Naive thymus-derived CD4-positive, alpha-beta T cell (primary cell): Measurements from ENCODE around the gene MEIOB. TPM values are rescaled to one million over a fixed set of nuclear protein-coding genes. Genes with fewer than 3 reads are reported as not detected.

ENCODE experiments used
- ATAC-seq: fragments of 150-1000 bp; cut with Tn5 transposase; 2 replicates; pipeline ENCODE4 v1.10.0; 2021; ENCODE audit warnings: mild to moderate bottlenecking, moderate library complexity
- CTCF ChIA-PET: fragments of 350-600 bp; sonication (Branson Sonifier 250); formaldehyde crosslinking; loops from one replicate; lab custom pipeline; 2021; ENCODE audit warnings: antibody characterized with exemption; lab: Charles Lee
- POLR2A ChIA-PET: fragments of 350-600 bp; sonication (Branson Sonifier 250); formaldehyde crosslinking; loops from one replicate; lab custom pipeline; 2021; ENCODE audit warnings: antibody characterized with exemption, inconsistent platforms; lab: Charles Lee
- DNase-seq, 9 donors: peaks; one replicate each; pipeline versions ENCODE4 v3.0.0 to v3.0.0-alpha.2; 2020 to 2022; ENCODE audit warnings: mixed read lengths in 1 of 9
- H3K27ac ChIP-seq: one replicate; pipeline ENCODE4 v1.7.0; 2013; ENCODE audit warnings: mild to moderate bottlenecking, low read depth, low read length, moderate library complexity
- H3K27me3 ChIP-seq, 2 donors: one replicate each; pipeline ENCODE4 v1.7.0; 2013; ENCODE audit warnings: low read length in 2 of 2, mild to moderate bottlenecking in 2 of 2, moderate library complexity in 2 of 2; ENCODE audit not compliant: control insufficient read depth in 2 of 2, insufficient read depth in 2 of 2
- H3K36me3 ChIP-seq, 3 experiments: 1 replicate in 2 of 3; 2 replicates in 1 of 3; pipeline ENCODE4 v1.7.0; 2013; ENCODE audit warnings: low read length in 3 of 3, mild to moderate bottlenecking in 3 of 3, moderate library complexity in 1 of 3; ENCODE audit not compliant: insufficient read depth in 3 of 3, control insufficient read depth in 2 of 3
- H3K4me1 ChIP-seq, 2 donors: one replicate each; pipeline ENCODE4 v1.7.0; 2013; ENCODE audit warnings: low read length in 2 of 2, mild to moderate bottlenecking in 2 of 2, moderate library complexity in 1 of 2; ENCODE audit not compliant: control insufficient read depth in 2 of 2, insufficient read depth in 2 of 2
- H3K4me3 ChIP-seq: 2 replicates; pipeline ENCODE4 v1.7.0; 2013; ENCODE audit warnings: mild to moderate bottlenecking, low read length
- H3K9me3 ChIP-seq, 3 experiments: 1 replicate in 2 of 3; 2 replicates in 1 of 3; pipeline ENCODE4 v1.7.0; 2013; ENCODE audit warnings: low read length in 3 of 3; ENCODE audit not compliant: control insufficient read depth in 2 of 3
- H3K27ac Mint-ChIP-seq, 9 donors: one replicate each; pipeline ENCODE4 v1.8.0; 2020 to 2022; ENCODE audit warnings: mixed read lengths in 9 of 9, mild to moderate bottlenecking in 8 of 9, moderate library complexity in 5 of 9, inconsistent platforms in 2 of 9
- H3K27me3 Mint-ChIP-seq, 5 donors: one replicate each; pipeline ENCODE4 v1.8.0; 2021 to 2022; ENCODE audit warnings: mixed read lengths in 5 of 5, mild to moderate bottlenecking in 1 of 5
- H3K36me3 Mint-ChIP-seq, 5 donors: one replicate each; pipeline ENCODE4 v1.8.0; 2020 to 2022; ENCODE audit warnings: mixed read lengths in 5 of 5, mild to moderate bottlenecking in 3 of 5, inconsistent platforms in 1 of 5
- H3K4me1 Mint-ChIP-seq, 7 donors: one replicate each; pipeline ENCODE4 v1.8.0; 2020 to 2022; ENCODE audit warnings: mixed read lengths in 7 of 7, mild to moderate bottlenecking in 3 of 7, inconsistent platforms in 1 of 7
- H3K4me3 Mint-ChIP-seq, 10 donors: one replicate each; pipeline ENCODE4 v1.8.0; 2020 to 2022; ENCODE audit warnings: mild to moderate bottlenecking in 10 of 10, mixed read lengths in 10 of 10, moderate library complexity in 6 of 10, inconsistent platforms in 2 of 10
- H3K9me3 Mint-ChIP-seq, 11 donors: one replicate each; pipeline ENCODE4 v1.8.0; 2020 to 2022; ENCODE audit warnings: mixed read lengths in 11 of 11, mild to moderate bottlenecking in 4 of 11, inconsistent platforms in 1 of 11, moderate library complexity in 1 of 11
- intact Hi-C, 2 donors: fragments of 100-400 bp; cut with micrococcal nuclease; formaldehyde crosslinking; loops; one replicate each; pipeline ENCODE4 v1.15.1; 2023
- polyA plus RNA-seq, 2 donors: library from polyadenylated mRNA; unstranded; fragments of 300-500 nt; fragmentation: Illumina TruSeq; gene quantifications; one replicate each; pipeline ENCODE4 v1.2.3, GENCODE V29; 2021
- total RNA-seq, 6 experiments: library from RNA in 5 of 6; stranded (reverse) in 5 of 6; gene quantifications; 1 replicate in 5 of 6; 2 replicates in 1 of 6; pipeline ENCODE4 v1.2.3 and lab custom pipeline; 2021 to 2026

MEIOB gene
- total and polyA plus RNA-seq, 7 experiments from 2014 or later: not detected

- Histone ChIP-seq H3K9me3 (no peaks in the 10 kb centered on the region), H3K27ac (no peak overlapping the region), H3K4me1 (peaks cover 0 to 18% of the 10 kb centered on the region in 2 donors), H3K36me3 (no peaks in the 10 kb centered on the region), H3K4me3 (no peak overlapping the region), H3K27me3 (no peaks in the 10 kb centered on the region)
- ATAC-seq: no peak
- no peaks in the 10 kb centered on the region for H3K36me3 Mint-ChIP-seq
- CTCF ChIA-PET: interaction anchor here (0.5 kb wide), 1 partner anchor 84 kb away, joined by 3 read pairs; no protein-coding TSS in a partner anchor
- no peaks in the 10 kb centered on the region for H3K9me3 Mint-ChIP-seq
- intact Hi-C loops: no loop called here
- peak overlapping the region in 6 of 9 donors; percentile 14 to 93 (median 47) for H3K27ac Mint-ChIP-seq
- H3K27me3 Mint-ChIP-seq: peaks cover 4 to 40% (median 5%) of the 10 kb centered on the region in 5 donors
- H3K4me3 Mint-ChIP-seq: no peak overlapping the region
- POLR2A ChIA-PET: interaction anchor here (0.8 kb wide), 1 partner anchor 31 kb away, joined by 4 read pairs; the partner anchor contains the start of genes FAHD1 and HAGH
- no peak for DNase-seq
- peaks cover 9 to 35% (median 31%) of the 10 kb centered on the region in 7 donors for H3K4me1 Mint-ChIP-seq
Observed at GRCh38 chr16:1858189-1858865, 13.6 kb downstream of the MEIOB start.

- POLR2A ChIA-PET: interaction anchor here (1.1 kb wide), 1 partner anchor 8 kb away, joined by 3 read pairs; no protein-coding TSS in a partner anchor
- Mint-ChIP-seq H3K4me3 (peak overlapping the region in 1 of 10 donors; percentile 50), H3K4me1 (peaks cover 9 to 35% (median 31%) of the 10 kb centered on the region in 7 donors), H3K27ac (peak overlapping the region in 7 of 9 donors; percentile 20 to 88 (median 79)), H3K36me3 (no peaks in the 10 kb centered on the region), H3K9me3 (no peaks in the 10 kb centered on the region), H3K27me3 (peaks cover 4 to 40% (median 5%) of the 10 kb centered on the region in 5 donors)
- no peak overlapping the region for H3K27ac ChIP-seq
- H3K9me3 ChIP-seq: no peaks in the 10 kb centered on the region
- DNase-seq: no peak
- intact Hi-C loops: no loop called here
- no peaks in the 10 kb centered on the region for H3K36me3 ChIP-seq
- ATAC-seq: no peak
- CTCF ChIA-PET: no interaction called here
- no peaks in the 10 kb centered on the region for H3K27me3 ChIP-seq
- H3K4me1 ChIP-seq: peaks cover 0 to 18% of the 10 kb centered on the region in 2 donors
- no peak overlapping the region for H3K4me3 ChIP-seq
Observed at GRCh38 chr16:1857433-1858097, 14.4 kb downstream of the MEIOB start.

GRCh38 chr16:1851793-1852192 is 20.2 kb downstream of the MEIOB start:
- ATAC-seq (no peak), DNase-seq (no peak)
- CTCF ChIA-PET: no interaction called here
- H3K4me3 Mint-ChIP-seq: no peak overlapping the region
- no peaks in the 10 kb centered on the region for H3K9me3 Mint-ChIP-seq
- Histone ChIP-seq H3K27me3 (no peaks in the 10 kb centered on the region), H3K9me3 (no peaks in the 10 kb centered on the region), H3K4me1 (peaks cover 0 to 18% of the 10 kb centered on the region in 2 donors), H3K36me3 (no peaks in the 10 kb centered on the region), H3K4me3 (no peak overlapping the region), H3K27ac (no peak overlapping the region)
- intact Hi-C loops: no loop called here
- H3K27me3 Mint-ChIP-seq: no peaks in the 10 kb centered on the region
- H3K36me3 Mint-ChIP-seq: no peaks in the 10 kb centered on the region
- no peak overlapping the region for H3K27ac Mint-ChIP-seq
- H3K4me1 Mint-ChIP-seq: peaks cover 8 to 22% (median 20%) of the 10 kb centered on the region in 7 donors
- POLR2A ChIA-PET: interaction anchor here (1.0 kb wide), 1 partner anchor 25 kb away, joined by 4 read pairs; the partner anchor contains the start of genes FAHD1 and HAGH

GRCh38 chr16:1850981-1851380 is 21.0 kb downstream of the MEIOB start:
- H3K4me3 ChIP-seq: no peak overlapping the region
- Mint-ChIP-seq H3K4me3 (no peak overlapping the region), H3K27me3 (peaks cover 0 to 6% (median 3%) of the 10 kb centered on the region in 5 donors), H3K36me3 (no peaks in the 10 kb centered on the region), H3K9me3 (no peaks in the 10 kb centered on the region), H3K27ac (peak overlapping the region in 1 of 9 donors; percentile 61), H3K4me1 (peaks cover 8 to 22% (median 19%) of the 10 kb centered on the region in 7 donors)
- intact Hi-C loops: no loop called here
- DNase-seq: no peak
- ChIA-PET CTCF (no interaction called here), POLR2A (interaction anchor here (1.0 kb wide), 1 partner anchor 24 kb away, joined by 4 read pairs; the partner anchor contains the start of genes FAHD1 and HAGH)
- H3K36me3 ChIP-seq: no peaks in the 10 kb centered on the region
- no peaks in the 10 kb centered on the region for H3K9me3 ChIP-seq
- ATAC-seq: no peak
- peaks cover 0 to 17% of the 10 kb centered on the region in 2 donors for H3K4me1 ChIP-seq
- H3K27me3 ChIP-seq: no peaks in the 10 kb centered on the region
- no peak overlapping the region for H3K27ac ChIP-seq

GRCh38 chr16:1846416-1846815 is 25.5 kb downstream of the MEIOB start:
- intact Hi-C loops: no loop called here
- Mint-ChIP-seq H3K4me3 (no peak overlapping the region), H3K27me3 (peaks cover 0 to 9% (median 4%) of the 10 kb centered on the region in 5 donors), H3K36me3 (no peaks in the 10 kb centered on the region), H3K9me3 (no peaks in the 10 kb centered on the region), H3K27ac (no peak overlapping the region), H3K4me1 (no peaks in the 10 kb centered on the region)
- ChIA-PET CTCF (interaction anchor here (0.7 kb wide), 1 partner anchor 483 kb away, joined by 3 read pairs; no protein-coding TSS in a partner anchor), POLR2A (no interaction called here)
- no peaks in the 10 kb centered on the region for H3K27me3 ChIP-seq
- DNase-seq (no peak), ATAC-seq (no peak)
- no peak overlapping the region for H3K27ac ChIP-seq
- H3K9me3 ChIP-seq: no peaks in the 10 kb centered on the region
- no peaks in the 10 kb centered on the region for H3K4me1 ChIP-seq
- no peak overlapping the region for H3K4me3 ChIP-seq
- H3K36me3 ChIP-seq: no peaks in the 10 kb centered on the region

GRCh38 chr16:1845985-1846384 is 26.0 kb downstream of the MEIOB start:
- Histone ChIP-seq H3K27me3 (no peaks in the 10 kb centered on the region), H3K4me1 (no peaks in the 10 kb centered on the region), H3K36me3 (no peaks in the 10 kb centered on the region), H3K4me3 (no peak overlapping the region), H3K9me3 (no peaks in the 10 kb centered on the region), H3K27ac (no peak overlapping the region)
- Mint-ChIP-seq H3K9me3 (no peaks in the 10 kb centered on the region), H3K4me3 (no peak overlapping the region), H3K4me1 (no peaks in the 10 kb centered on the region), H3K36me3 (no peaks in the 10 kb centered on the region), H3K27me3 (peaks cover 0 to 9% (median 4%) of the 10 kb centered on the region in 5 donors), H3K27ac (no peak overlapping the region)
- POLR2A ChIA-PET: interaction anchor here (0.8 kb wide), 1 partner anchor 19 kb away, joined by 4 read pairs; the partner anchor contains the start of genes FAHD1 and HAGH
- no peak for DNase-seq
- intact Hi-C loops: no loop called here
- CTCF ChIA-PET: no interaction called here
- no peak for ATAC-seq
